HG03432 (cell line): ENCODE measurements around the gene CHMP1A.
"Not testable (repeated sequence)": the region's sequence is repeated elsewhere in the genome, so short reads cannot be mapped to it uniquely, and the experiment has no call there.

Experiments used
- ATAC-seq: cut with Tn5 transposase; IDR thresholded peaks from one replicate; pipeline ENCODE4 v1.9.1; 2021; ENCODE audit warnings: mild to moderate bottlenecking, moderate library complexity; ENCODE audit not compliant: unreplicated experiment

The CHMP1A gene

GRCh38 chr16:89657442-89658220 lies at the start of gene CHMP1A, which contains the start of gene SPATA33:
CHMP1A (minus strand) TSS chr16:89657708; CDS start chr16:89657588, 120 bp downstream.
SPATA33 (plus strand) TSS chr16:89657836; CDS start chr16:89657912, 76 bp downstream.
- peak; percentile 90 for ATAC-seq

DNA sequence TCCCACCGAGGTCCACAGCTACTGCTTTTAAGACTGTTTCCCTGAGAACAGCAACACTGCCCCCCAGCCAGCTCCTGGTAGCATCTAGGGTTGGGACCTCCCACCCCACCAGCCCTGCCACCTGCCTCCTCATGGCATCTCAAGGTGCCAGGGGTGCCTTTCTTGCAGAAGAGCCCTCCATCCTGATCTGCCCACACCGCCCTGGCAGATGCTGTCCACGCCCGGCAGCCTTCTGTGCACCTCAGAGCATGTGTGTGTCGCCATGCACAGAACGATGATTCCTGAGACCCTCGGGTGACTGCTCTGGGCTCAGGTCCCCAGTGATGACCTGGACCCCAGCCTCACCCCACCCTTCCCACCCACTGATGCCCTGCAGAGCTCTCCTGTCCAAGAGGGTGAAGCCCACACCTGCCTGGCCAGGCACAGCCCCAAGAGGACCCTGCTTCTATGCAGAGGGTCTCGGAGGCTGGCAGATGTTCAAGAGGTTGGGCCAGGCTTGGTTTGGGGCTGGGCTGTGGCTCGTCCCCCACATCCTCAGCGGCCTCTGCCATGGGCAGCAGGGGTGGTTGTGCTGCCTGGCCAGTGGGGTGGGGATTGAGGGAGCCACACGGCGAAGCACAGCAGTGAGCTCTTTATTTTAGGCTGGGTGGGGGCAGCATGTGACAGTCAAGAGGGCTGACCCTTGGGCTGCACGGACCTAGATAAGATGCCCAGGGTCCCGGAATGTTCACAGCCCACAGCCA lies 49.2 kb upstream of the CHMP1A start:
- ATAC-seq: no peak

- ATAC-seq: no peak
Measured at GRCh38 chr16:89705006-89705405, 47.5 kb upstream of the CHMP1A start.

DNA sequence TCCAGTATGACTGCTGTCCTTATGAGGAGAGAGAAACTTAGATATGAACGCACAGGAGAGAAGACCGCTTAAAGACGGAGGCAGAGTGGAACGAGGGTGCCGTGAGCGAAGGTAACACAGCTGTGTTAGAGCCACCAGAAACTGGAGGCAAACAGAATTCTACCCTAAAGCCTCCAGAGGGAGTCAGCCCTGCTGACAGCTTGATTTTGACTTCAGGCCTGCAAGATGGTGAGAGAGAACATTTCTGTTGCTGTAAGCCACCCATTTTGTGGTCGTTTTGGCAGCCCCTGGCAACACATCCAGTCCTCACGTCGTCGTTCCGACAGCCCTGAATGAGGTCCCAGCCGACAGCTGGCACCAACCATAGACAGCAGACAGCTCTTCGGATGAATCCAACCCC lies 46.8 kb upstream of the CHMP1A start:
- ATAC-seq: no peak

- peak; percentile 62 for ATAC-seq
Measured at GRCh38 chr16:89701425-89702406, 44.2 kb upstream of the CHMP1A start, which contains the start of gene SPATA2L. SPATA2L (minus strand) TSS chr16:89701705; CDS start chr16:89701232, 473 bp downstream.

- ATAC-seq: peak; percentile 18
Measured at GRCh38 chr16:89700649-89701424, 43.3 kb upstream of the CHMP1A start.

DNA sequence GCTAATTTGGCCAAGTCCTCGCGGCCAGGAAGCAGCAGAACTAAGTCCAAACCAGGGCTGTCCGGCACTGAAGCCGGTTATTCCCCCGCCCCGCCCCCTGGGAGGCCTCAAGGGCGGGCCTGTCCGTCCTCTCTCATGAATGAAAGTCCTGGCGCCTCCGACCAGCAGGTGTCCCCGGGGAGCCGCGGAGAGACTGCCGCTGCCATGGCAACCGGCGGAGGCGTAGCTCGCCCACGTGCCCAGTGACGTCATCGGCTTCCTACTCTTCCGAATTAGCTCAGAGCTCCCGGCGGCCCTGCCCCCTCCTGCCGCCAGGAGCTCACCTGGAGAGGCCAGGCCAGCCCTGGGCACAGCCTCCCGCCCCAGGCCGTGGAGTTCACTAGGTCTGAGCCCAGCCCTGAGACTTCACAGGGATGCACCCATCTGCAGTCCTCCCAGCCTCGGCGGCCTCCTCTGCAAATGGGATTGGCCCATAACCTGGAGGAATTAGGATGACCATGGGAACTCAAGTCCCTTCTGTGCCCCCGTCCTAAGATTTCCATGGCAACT lies 42.7 kb upstream of the CHMP1A start:
- ATAC-seq: peak; percentile 44

- not testable (repeated sequence) for ATAC-seq
Measured at GRCh38 chr16:89699629-89700099, 42.2 kb upstream of the CHMP1A start.

GRCh38 chr16:89698717-89699116 lies 41.2 kb upstream of the CHMP1A start:
- ATAC-seq: not testable (repeated sequence)

GRCh38 chr16:89697616-89698331 lies 40.3 kb upstream of the CHMP1A start:
- ATAC-seq: no peak

GRCh38 chr16:89697161-89697615 lies 39.7 kb upstream of the CHMP1A start:
- ATAC-seq: no peak

DNA sequence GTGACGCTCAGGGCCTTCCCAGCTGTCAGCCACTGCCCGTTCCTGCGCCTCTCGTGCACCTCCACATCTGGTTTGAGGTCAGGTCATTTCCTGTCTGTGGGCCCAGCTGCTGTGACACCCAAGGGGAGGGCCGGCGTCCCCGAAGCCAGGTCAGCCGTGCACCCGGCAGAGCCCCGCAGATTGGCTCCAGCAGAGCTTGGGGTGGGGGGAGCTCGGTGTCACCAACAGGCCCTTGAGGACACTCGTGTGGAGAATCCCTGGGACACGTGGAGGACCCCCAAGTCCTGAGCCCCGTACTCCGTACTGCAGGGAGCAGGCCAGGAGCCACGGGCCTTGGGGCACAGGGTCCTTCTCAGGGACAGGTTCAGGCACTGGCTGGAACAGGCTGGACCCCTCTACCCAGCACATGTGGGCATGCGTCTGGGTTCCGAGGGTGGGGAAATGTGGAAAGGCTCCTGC lies 39.2 kb upstream of the CHMP1A start:
- no peak for ATAC-seq

- no peak for ATAC-seq
Measured at GRCh38 chr16:89695875-89696669, 38.6 kb upstream of the CHMP1A start.

- ATAC-seq: no peak
Measured at GRCh38 chr16:89695086-89695874, 37.8 kb upstream of the CHMP1A start.

- ATAC-seq: not testable (repeated sequence)
Measured at GRCh38 chr16:89694784-89695085, 37.2 kb upstream of the CHMP1A start.

GRCh38 chr16:89693931-89694783 lies 36.6 kb upstream of the CHMP1A start:
- ATAC-seq: no peak
